HEK293T (cell line): ENCODE data around the gene CST8.

Experiments used
- CTCF ChIA-PET: fragments of 350-600 bp; formaldehyde crosslinking; extraction: SDS; loops from one replicate; lab custom pipeline; 2021; ENCODE audit warnings: antibody characterized with exemption, inconsistent platforms; lab: Yijun Ruan, JAX
- POLR2A ChIA-PET: fragments of 350-600 bp; formaldehyde crosslinking; extraction: SDS; loops from one replicate; lab custom pipeline; 2020; ENCODE audit warnings: antibody characterized with exemption, inconsistent platforms; lab: Yijun Ruan, JAX
- DNase-seq: peaks from one replicate; pipeline ENCODE4 v3.0.0; 2012; ENCODE audit warnings: mixed read lengths; ENCODE audit errors: extremely low spot score
- ARNT ChIP-seq: fragments of 450-650 bp; IDR thresholded peaks from 2 replicates; pipeline ENCODE4 v1.6.1; 2017; ENCODE audit warnings: mild to moderate bottlenecking
- BHLHE40 ChIP-seq: fragments of 450-650 bp; IDR thresholded peaks from 2 replicates; pipeline ENCODE4 v1.6.1; 2016; ENCODE audit warnings: mild to moderate bottlenecking, moderate library complexity, borderline replicate concordance
- CTBP1 ChIP-seq: fragments of 450-650 bp; IDR thresholded peaks from 2 replicates; pipeline ENCODE4 v1.6.1; 2016; ENCODE audit warnings: borderline replicate concordance
- ELF4 ChIP-seq: fragments of 450-650 bp; IDR thresholded peaks from 2 replicates; pipeline ENCODE4 v1.6.1; 2017; ENCODE audit warnings: antibody characterized with exemption
- FOXA1 ChIP-seq: fragments of 450-650 bp; IDR thresholded peaks from 2 replicates; pipeline ENCODE4 v1.6.1; 2016; ENCODE audit warnings: mild to moderate bottlenecking
- FOXK2 ChIP-seq: fragments of 450-650 bp; IDR thresholded peaks from 2 replicates; pipeline ENCODE4 v1.6.1; 2016; ENCODE audit warnings: mild to moderate bottlenecking
- FOXM1 ChIP-seq: fragments of 450-650 bp; IDR thresholded peaks from 2 replicates; pipeline ENCODE4 v1.6.1; 2017; ENCODE audit warnings: mild to moderate bottlenecking, borderline replicate concordance
- HDGF ChIP-seq: fragments of 450-650 bp; IDR thresholded peaks from 2 replicates; pipeline ENCODE4 v1.6.1; 2017; ENCODE audit warnings: antibody characterized with exemption, borderline replicate concordance
- L3MBTL2 ChIP-seq: fragments of 450-650 bp; conservative IDR thresholded peaks from 2 replicates; pipeline ENCODE4 v1.6.1; 2016; ENCODE audit warnings: mild to moderate bottlenecking
- LEF1 ChIP-seq: fragments of 450-650 bp; IDR thresholded peaks from 2 replicates; pipeline ENCODE4 v1.6.1; 2017; ENCODE audit warnings: mild to moderate bottlenecking, borderline replicate concordance
- NFRKB ChIP-seq: fragments of 450-650 bp; IDR thresholded peaks from 2 replicates; pipeline ENCODE4 v1.6.1; 2016; ENCODE audit warnings: mild to moderate bottlenecking, moderate library complexity
- SP1 ChIP-seq: fragments of 450-650 bp; IDR thresholded peaks from 2 replicates; pipeline ENCODE4 v1.6.1; 2017
- SUZ12 ChIP-seq: fragments of 450-650 bp; IDR thresholded peaks from 2 replicates; pipeline ENCODE4 v1.6.1; 2016; ENCODE audit warnings: mild to moderate bottlenecking
- TARDBP ChIP-seq: fragments of 450-650 bp; IDR thresholded peaks from 2 replicates; pipeline ENCODE4 v1.6.1; 2016
- ZNF384 ChIP-seq: fragments of 450-650 bp; IDR thresholded peaks from 2 replicates; pipeline ENCODE4 v1.6.1; 2016
- TF ChIP-seq, protein P1 (sequence below): fragments of 450-650 bp; IDR thresholded peaks from 2 replicates; pipeline ENCODE4 v1.6.1; 2016

CST8 gene

GRCh38 chr20:23536328-23536974, 45.5 kb downstream of the CST8 start:
- DNase-seq = no peak
- ChIA-PET POLR2A (no interaction called here), CTCF (no interaction called here)
- no peak for TF ChIP-seq ARNT

GRCh38 chr20:23537030-23537429, 46.1 kb downstream of the CST8 start:
- DNase-seq = no peak
- POLR2A ChIA-PET = no interaction called here
- CTCF ChIA-PET = no interaction called here
- TF ChIP-seq SUZ12 = no peak
- no peak for TF ChIP-seq ZNF384
- TF ChIP-seq HDGF = no peak

DNA sequence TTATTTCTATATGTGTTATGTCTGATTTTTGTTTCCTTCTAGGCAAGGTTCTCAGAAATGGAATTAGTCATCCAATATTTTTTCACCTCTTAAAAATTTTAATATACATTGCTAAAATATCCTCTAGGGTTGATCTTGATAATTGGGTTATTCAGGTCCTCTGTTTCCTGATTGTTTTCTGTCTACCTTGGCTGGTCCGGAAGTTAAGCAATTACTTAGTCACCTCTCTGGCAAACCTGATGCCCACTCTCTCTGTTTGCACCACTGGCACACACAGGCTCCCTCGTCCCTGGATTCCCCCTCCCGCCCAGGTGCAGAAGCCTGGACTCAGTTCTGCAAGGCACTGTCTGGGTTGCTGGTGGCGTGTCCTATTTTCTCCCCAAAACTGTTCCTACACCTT, 49.7 kb downstream of the CST8 start:
- ChIA-PET CTCF (no interaction called here), POLR2A (no interaction called here)
- TF ChIP-seq CTBP1 = no peak
- TF ChIP-seq ELF4 = no peak
- no peak for TF ChIP-seq LEF1
- TF ChIP-seq SUZ12 = no peak
- no peak for TF ChIP-seq L3MBTL2
- no peak for TF ChIP-seq ZNF384
- no peak for TF ChIP-seq BHLHE40
- TF ChIP-seq ARNT = no peak
- no peak for TF ChIP-seq FOXM1
- no peak for TF ChIP-seq HDGF
- no peak for TF ChIP-seq FOXA1
- TF ChIP-seq FOXK2 = no peak
- TF ChIP-seq, protein P1, sequence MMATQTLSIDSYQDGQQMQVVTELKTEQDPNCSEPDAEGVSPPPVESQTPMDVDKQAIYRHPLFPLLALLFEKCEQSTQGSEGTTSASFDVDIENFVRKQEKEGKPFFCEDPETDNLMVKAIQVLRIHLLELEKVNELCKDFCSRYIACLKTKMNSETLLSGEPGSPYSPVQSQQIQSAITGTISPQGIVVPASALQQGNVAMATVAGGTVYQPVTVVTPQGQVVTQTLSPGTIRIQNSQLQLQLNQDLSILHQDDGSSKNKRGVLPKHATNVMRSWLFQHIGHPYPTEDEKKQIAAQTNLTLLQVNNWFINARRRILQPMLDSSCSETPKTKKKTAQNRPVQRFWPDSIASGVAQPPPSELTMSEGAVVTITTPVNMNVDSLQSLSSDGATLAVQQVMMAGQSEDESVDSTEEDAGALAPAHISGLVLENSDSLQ = no peak
- TF ChIP-seq NFRKB = no peak
- TF ChIP-seq TARDBP = no peak
- TF ChIP-seq SP1 = no peak
- DNase-seq = no peak

- TF ChIP-seq, protein P1 = no peak
- no peak for TF ChIP-seq ZNF384
- no peak for TF ChIP-seq ARNT
- TF ChIP-seq SP1 = no peak
- TF ChIP-seq TARDBP = no peak
- TF ChIP-seq FOXK2 = no peak
- TF ChIP-seq SUZ12 = no peak
- TF ChIP-seq LEF1 = no peak
- no peak for TF ChIP-seq BHLHE40
- TF ChIP-seq NFRKB = no peak
- no peak for TF ChIP-seq FOXA1
- no peak for TF ChIP-seq ELF4
- no peak for TF ChIP-seq CTBP1
- no peak for TF ChIP-seq FOXM1
- no peak for TF ChIP-seq L3MBTL2
- no peak for TF ChIP-seq HDGF
- ChIA-PET CTCF (no interaction called here), POLR2A (no interaction called here)
Observed at GRCh38 chr20:23541330-23541729, 50.4 kb downstream of the CST8 start.

DNA sequence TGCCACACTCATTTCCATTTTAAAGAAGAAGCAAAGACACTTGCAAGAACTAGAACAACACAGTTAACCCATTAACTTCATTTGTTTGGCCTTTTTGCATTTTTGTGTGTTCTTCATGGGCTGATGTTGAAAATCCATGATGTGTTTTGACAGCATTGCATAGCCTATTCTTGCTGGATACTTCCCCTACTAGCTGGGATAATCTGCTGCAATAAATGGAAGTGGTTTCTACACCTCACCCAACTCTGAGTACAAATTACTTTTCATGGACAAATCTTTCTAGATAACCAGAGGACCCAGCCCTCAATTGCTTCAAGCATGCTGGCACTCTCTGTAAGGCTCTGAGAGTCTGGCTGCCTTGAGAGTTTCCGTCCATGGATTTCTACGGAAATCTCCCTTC, 50.9 kb downstream of the CST8 start:
- TF ChIP-seq L3MBTL2 (no peak), FOXM1 (no peak), FOXK2 (no peak), TARDBP (no peak), BHLHE40 (no peak), SUZ12 (no peak), ELF4 (no peak), NFRKB (no peak), ARNT (no peak), ZNF384 (no peak), SP1 (no peak), HDGF (no peak), FOXA1 (no peak), LEF1 (no peak), CTBP1 (no peak)
- TF ChIP-seq, protein P1 = no peak
- POLR2A ChIA-PET = no interaction called here
- CTCF ChIA-PET = interaction anchor here (0.7 kb wide), 1 partner anchor 1836 kb away, joined by 3 read pairs; no protein-coding TSS in a partner anchor
- DNase-seq = no peak

More at GRCh38 chr20:23541330-23541729, 50.4 kb downstream of the CST8 start:
- no peak for DNase-seq

GRCh38 chr20:23542801-23543200, 51.9 kb downstream of the CST8 start:
- POLR2A ChIA-PET = no interaction called here
- CTCF ChIA-PET = no interaction called here
- TF ChIP-seq NFRKB = no peak
- no peak for TF ChIP-seq ELF4
- TF ChIP-seq FOXM1 = no peak
- TF ChIP-seq TARDBP = no peak
- TF ChIP-seq ZNF384 = no peak
- TF ChIP-seq CTBP1 = no peak
- no peak for TF ChIP-seq L3MBTL2
- DNase-seq = no peak

GRCh38 chr20:23544133-23544532, 53.2 kb downstream of the CST8 start:
- ChIA-PET POLR2A (no interaction called here), CTCF (no interaction called here)
- TF ChIP-seq LEF1 (no peak), SP1 (no peak), NFRKB (no peak), FOXA1 (no peak), TARDBP (no peak), FOXM1 (no peak)
- no peak for DNase-seq
